GM19324 (cell line): ENCODE measurements around the gene EHD3.

Experiments used
- ATAC-seq: cut with Tn5 transposase; IDR thresholded peaks from one replicate; pipeline ENCODE4 v1.9.1; 2021; ENCODE audit warnings: mild to moderate bottlenecking, moderate library complexity; ENCODE audit not compliant: unreplicated experiment, low FRiP score

The EHD3 gene

GRCh38 chr2:31233741-31234682 lies at the start of gene EHD3:
Gene EHD3 (plus strand): TSS chr2:31234152. CDS start chr2:31234622, 470 bp downstream.
- ATAC-seq, result peak; percentile 88

- ATAC-seq, result no peak
Measured at GRCh38 chr2:31187166-31187565, 46.8 kb upstream of the EHD3 start.

GRCh38 chr2:31188131-31188530 lies 45.8 kb upstream of the EHD3 start:
- ATAC-seq, result no peak

GRCh38 chr2:31189141-31189540 lies 44.8 kb upstream of the EHD3 start:
- no peak for ATAC-seq

- no peak for ATAC-seq
Measured at GRCh38 chr2:31190188-31190587, 43.8 kb upstream of the EHD3 start.

GRCh38 chr2:31191931-31192330 lies 42.0 kb upstream of the EHD3 start:
- no peak for ATAC-seq

GRCh38 chr2:31192396-31192795 lies 41.6 kb upstream of the EHD3 start:
- ATAC-seq, result no peak

- ATAC-seq, result no peak
Measured at GRCh38 chr2:31192851-31193392, 41.0 kb upstream of the EHD3 start.

- ATAC-seq, result no peak
Measured at GRCh38 chr2:31193806-31194205, 40.1 kb upstream of the EHD3 start.

GRCh38 chr2:31196622-31197021 lies 37.3 kb upstream of the EHD3 start:
- no peak for ATAC-seq

- ATAC-seq, result no peak
Measured at GRCh38 chr2:31197166-31197565, 36.8 kb upstream of the EHD3 start.

- no peak for ATAC-seq
Measured at GRCh38 chr2:31197669-31198068, 36.3 kb upstream of the EHD3 start.

GRCh38 chr2:31199206-31199605 lies 34.7 kb upstream of the EHD3 start:
- ATAC-seq, result no peak

GRCh38 chr2:31200972-31201371 lies 33.0 kb upstream of the EHD3 start:
- no peak for ATAC-seq

GRCh38 chr2:31202041-31202440 lies 31.9 kb upstream of the EHD3 start:
- ATAC-seq, result no peak

- ATAC-seq, result no peak
Measured at GRCh38 chr2:31202833-31203232, 31.1 kb upstream of the EHD3 start.

GRCh38 chr2:31203916-31204315 lies 30.0 kb upstream of the EHD3 start:
- no peak for ATAC-seq

- no peak for ATAC-seq
Measured at GRCh38 chr2:31204783-31205182, 29.2 kb upstream of the EHD3 start.

- no peak for ATAC-seq
Measured at GRCh38 chr2:31205186-31205585, 28.8 kb upstream of the EHD3 start.

GRCh38 chr2:31205613-31206012 lies 28.3 kb upstream of the EHD3 start:
- no peak for ATAC-seq

GRCh38 chr2:31207790-31208189 lies 26.2 kb upstream of the EHD3 start:
- no peak for ATAC-seq

- ATAC-seq, result no peak
Measured at GRCh38 chr2:31208240-31208639, 25.7 kb upstream of the EHD3 start.
